Sigmoid colon (tissue), 4 donors: ENCODE measurements around the gene LAMB1.

ENCODE experiments used
- CTCF ChIP-seq, 4 experiments: fragments of 450-650 bp in 3 of 4; fragments of 200-600 bp in 1 of 4; IDR thresholded peaks; one replicate each; pipeline ENCODE4 v1.5.1; 2016 to 2019; ENCODE audit warnings: antibody characterized with exemption in 4 of 4, mild to moderate bottlenecking in 3 of 4, moderate library complexity in 2 of 4
- EP300 ChIP-seq, 4 donors: sonication (generic); formaldehyde crosslinking; IDR thresholded peaks; one replicate each; pipeline ENCODE4 v1.6.1; 2017; ENCODE audit warnings: antibody characterized with exemption in 4 of 4
- POLR2A ChIP-seq, 2 donors: fragments of 450-650 bp; IDR thresholded peaks; one replicate each; pipeline ENCODE4 v1.6.1; 2016; ENCODE audit warnings: antibody characterized with exemption in 2 of 2, mild to moderate bottlenecking in 2 of 2, moderate library complexity in 2 of 2

- no peak for TF ChIP-seq EP300 (IDR thresholded peaks at IDR 0.05)
- no peak for TF ChIP-seq CTCF (IDR thresholded peaks at IDR 0.05)
- no peak for TF ChIP-seq POLR2A (IDR thresholded peaks at IDR 0.05)
Observed at GRCh38 chr7:107951172-107951787, 51.7 kb downstream of the LAMB1 start.
